Measurements from ENCODE around the gene ZNF41. TPM values are rescaled to one million over a fixed set of nuclear protein-coding genes. Genes with fewer than 3 reads are reported as not detected.

Gene ZNF41
- total and polyA plus RNA-seq, 2 of the 8 experiments (the other 6 are each of a cell fraction or from before 2014, with no cell fraction given), result 1.8 to 5.3 TPM

DNA sequence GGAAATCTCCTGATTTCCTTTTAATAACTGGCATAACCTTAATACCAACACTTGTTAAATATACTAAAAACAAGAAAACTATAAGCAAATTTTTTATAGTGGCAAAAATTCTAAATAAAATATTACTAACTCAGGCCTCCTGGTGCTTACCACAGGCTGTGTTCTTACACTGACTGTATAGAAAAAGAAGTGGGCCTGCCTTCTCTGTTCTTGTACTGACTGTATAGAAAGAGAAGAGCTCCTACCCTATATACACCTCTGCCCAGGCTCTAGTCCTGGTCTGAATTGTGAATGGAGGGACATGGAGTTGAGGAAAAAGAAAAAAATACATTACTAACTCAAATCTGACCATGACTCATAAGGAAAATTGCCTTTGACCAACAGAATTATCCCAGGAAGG is 7.5 kb downstream of the ZNF41 start:
- no peak overlapping the region for H3K9ac ChIP-seq (replicated peaks in 1 of 4; ENCODE audit: extremely low read depth in 1 of 4, low read depth in 3 of 4, low read length in 3 of 4)
- H3K14ac ChIP-seq (ENCODE audit: insufficient read length), result no peak overlapping the region
- H4K8ac ChIP-seq (ENCODE audit: extremely low read depth, insufficient read depth, low read length), result no peak overlapping the region
- H3K4me1 ChIP-seq (replicated peaks in 1 of 4; ENCODE audit: control insufficient read depth in 3 of 4, insufficient read depth in 4 of 4, low read length in 3 of 4), result no peaks in the 10 kb centered on the region
- no peak overlapping the region for H3K4me3 ChIP-seq (ENCODE audit: extremely low read depth in 1 of 4, insufficient read depth in 2 of 4, low read depth in 3 of 4, low read length in 4 of 4)
- H4K20me1 ChIP-seq (replicated peaks in 1 of 2; ENCODE audit: control insufficient read depth in 1 of 2, insufficient read depth in 2 of 2, low read length in 2 of 2), result no peaks in the 10 kb centered on the region
- POLR2A ChIA-PET (ENCODE audit: partially characterized antibody), result no interaction called here
- H3K27ac ChIP-seq (ENCODE audit: low read depth, low read length), result no peak overlapping the region
- no peak overlapping the region for H3K23ac ChIP-seq (ENCODE audit: insufficient read length)
- no peak overlapping the region for H4K91ac ChIP-seq (replicated peaks; ENCODE audit: insufficient read length, low read length)
- H3K4ac ChIP-seq (replicated peaks; ENCODE audit: insufficient read length, low read depth, low read length), result no peak overlapping the region
- no peak overlapping the region for H2BK5ac ChIP-seq (ENCODE audit: low read depth, low read length)
- no peak overlapping the region for H2BK12ac ChIP-seq (ENCODE audit: low read depth, low read length)
- no peak for DNase-seq (ENCODE audit: low read depth in 1 of 2, low spot score in 2 of 2)
- H3K56ac ChIP-seq (replicated peaks; ENCODE audit: insufficient read length, low read depth, low read length), result no peak overlapping the region
- no peaks in the 10 kb centered on the region for H3K9me3 ChIP-seq (ENCODE audit: insufficient read depth in 2 of 2, low read depth in 1 of 2, low read length in 1 of 2)
- no peaks in the 10 kb centered on the region; the same call in 1 of the 2 replicates for H3K79me1 ChIP-seq (ENCODE audit: low read depth, low read length)
- no peak overlapping the region for H2BK20ac ChIP-seq (ENCODE audit: low read length)
- H3K27me3 ChIP-seq (replicated peaks in 1 of 4; ENCODE audit: control insufficient read depth in 3 of 4, extremely low read depth in 1 of 4, insufficient read depth in 3 of 4, low read length in 3 of 4), result no peaks in the 10 kb centered on the region
- H3K18ac ChIP-seq (ENCODE audit: extremely low read depth, low read length), result no peak overlapping the region
- H3K23me2 ChIP-seq (ENCODE audit: low read depth, low read length), result no peaks in the 10 kb centered on the region
- 0 out of 4 replicates have a peak, but pooled peaks cover 0 to 3% of the 10 kb centered on the region in 2 experiments for H3K79me2 ChIP-seq (ENCODE audit: control insufficient read depth in 1 of 2, insufficient read depth in 2 of 2, low read length in 2 of 2)
- CTCF ChIA-PET (ENCODE audit: partially characterized antibody), result no interaction called here
- no peaks in the 10 kb centered on the region for H3K36me3 ChIP-seq (ENCODE audit: control insufficient read depth in 2 of 4, insufficient read depth in 4 of 4, low read length in 3 of 4)
- H2BK15ac ChIP-seq (ENCODE audit: low read length), result no peak overlapping the region
- H2AK5ac ChIP-seq (ENCODE audit: low read depth, low read length), result no peak overlapping the region
- H4K5ac ChIP-seq (ENCODE audit: insufficient read length, low read depth, low read length), result no peak overlapping the region
- no peak overlapping the region for H2AFZ ChIP-seq (ENCODE audit: low read length)
- no peak overlapping the region for H2BK120ac ChIP-seq (replicated peaks; ENCODE audit: low read depth, low read length)
- H3K4me2 ChIP-seq (ENCODE audit: insufficient read depth in 1 of 2, low read depth in 2 of 2, low read length in 2 of 2), result no peak overlapping the region
- FAIRE-seq, result no peak
- TF ChIP-seq BACH1 (IDR thresholded peaks at IDR 0.05; ENCODE audit: low read length), result no peak
- TF ChIP-seq, protein P1, sequence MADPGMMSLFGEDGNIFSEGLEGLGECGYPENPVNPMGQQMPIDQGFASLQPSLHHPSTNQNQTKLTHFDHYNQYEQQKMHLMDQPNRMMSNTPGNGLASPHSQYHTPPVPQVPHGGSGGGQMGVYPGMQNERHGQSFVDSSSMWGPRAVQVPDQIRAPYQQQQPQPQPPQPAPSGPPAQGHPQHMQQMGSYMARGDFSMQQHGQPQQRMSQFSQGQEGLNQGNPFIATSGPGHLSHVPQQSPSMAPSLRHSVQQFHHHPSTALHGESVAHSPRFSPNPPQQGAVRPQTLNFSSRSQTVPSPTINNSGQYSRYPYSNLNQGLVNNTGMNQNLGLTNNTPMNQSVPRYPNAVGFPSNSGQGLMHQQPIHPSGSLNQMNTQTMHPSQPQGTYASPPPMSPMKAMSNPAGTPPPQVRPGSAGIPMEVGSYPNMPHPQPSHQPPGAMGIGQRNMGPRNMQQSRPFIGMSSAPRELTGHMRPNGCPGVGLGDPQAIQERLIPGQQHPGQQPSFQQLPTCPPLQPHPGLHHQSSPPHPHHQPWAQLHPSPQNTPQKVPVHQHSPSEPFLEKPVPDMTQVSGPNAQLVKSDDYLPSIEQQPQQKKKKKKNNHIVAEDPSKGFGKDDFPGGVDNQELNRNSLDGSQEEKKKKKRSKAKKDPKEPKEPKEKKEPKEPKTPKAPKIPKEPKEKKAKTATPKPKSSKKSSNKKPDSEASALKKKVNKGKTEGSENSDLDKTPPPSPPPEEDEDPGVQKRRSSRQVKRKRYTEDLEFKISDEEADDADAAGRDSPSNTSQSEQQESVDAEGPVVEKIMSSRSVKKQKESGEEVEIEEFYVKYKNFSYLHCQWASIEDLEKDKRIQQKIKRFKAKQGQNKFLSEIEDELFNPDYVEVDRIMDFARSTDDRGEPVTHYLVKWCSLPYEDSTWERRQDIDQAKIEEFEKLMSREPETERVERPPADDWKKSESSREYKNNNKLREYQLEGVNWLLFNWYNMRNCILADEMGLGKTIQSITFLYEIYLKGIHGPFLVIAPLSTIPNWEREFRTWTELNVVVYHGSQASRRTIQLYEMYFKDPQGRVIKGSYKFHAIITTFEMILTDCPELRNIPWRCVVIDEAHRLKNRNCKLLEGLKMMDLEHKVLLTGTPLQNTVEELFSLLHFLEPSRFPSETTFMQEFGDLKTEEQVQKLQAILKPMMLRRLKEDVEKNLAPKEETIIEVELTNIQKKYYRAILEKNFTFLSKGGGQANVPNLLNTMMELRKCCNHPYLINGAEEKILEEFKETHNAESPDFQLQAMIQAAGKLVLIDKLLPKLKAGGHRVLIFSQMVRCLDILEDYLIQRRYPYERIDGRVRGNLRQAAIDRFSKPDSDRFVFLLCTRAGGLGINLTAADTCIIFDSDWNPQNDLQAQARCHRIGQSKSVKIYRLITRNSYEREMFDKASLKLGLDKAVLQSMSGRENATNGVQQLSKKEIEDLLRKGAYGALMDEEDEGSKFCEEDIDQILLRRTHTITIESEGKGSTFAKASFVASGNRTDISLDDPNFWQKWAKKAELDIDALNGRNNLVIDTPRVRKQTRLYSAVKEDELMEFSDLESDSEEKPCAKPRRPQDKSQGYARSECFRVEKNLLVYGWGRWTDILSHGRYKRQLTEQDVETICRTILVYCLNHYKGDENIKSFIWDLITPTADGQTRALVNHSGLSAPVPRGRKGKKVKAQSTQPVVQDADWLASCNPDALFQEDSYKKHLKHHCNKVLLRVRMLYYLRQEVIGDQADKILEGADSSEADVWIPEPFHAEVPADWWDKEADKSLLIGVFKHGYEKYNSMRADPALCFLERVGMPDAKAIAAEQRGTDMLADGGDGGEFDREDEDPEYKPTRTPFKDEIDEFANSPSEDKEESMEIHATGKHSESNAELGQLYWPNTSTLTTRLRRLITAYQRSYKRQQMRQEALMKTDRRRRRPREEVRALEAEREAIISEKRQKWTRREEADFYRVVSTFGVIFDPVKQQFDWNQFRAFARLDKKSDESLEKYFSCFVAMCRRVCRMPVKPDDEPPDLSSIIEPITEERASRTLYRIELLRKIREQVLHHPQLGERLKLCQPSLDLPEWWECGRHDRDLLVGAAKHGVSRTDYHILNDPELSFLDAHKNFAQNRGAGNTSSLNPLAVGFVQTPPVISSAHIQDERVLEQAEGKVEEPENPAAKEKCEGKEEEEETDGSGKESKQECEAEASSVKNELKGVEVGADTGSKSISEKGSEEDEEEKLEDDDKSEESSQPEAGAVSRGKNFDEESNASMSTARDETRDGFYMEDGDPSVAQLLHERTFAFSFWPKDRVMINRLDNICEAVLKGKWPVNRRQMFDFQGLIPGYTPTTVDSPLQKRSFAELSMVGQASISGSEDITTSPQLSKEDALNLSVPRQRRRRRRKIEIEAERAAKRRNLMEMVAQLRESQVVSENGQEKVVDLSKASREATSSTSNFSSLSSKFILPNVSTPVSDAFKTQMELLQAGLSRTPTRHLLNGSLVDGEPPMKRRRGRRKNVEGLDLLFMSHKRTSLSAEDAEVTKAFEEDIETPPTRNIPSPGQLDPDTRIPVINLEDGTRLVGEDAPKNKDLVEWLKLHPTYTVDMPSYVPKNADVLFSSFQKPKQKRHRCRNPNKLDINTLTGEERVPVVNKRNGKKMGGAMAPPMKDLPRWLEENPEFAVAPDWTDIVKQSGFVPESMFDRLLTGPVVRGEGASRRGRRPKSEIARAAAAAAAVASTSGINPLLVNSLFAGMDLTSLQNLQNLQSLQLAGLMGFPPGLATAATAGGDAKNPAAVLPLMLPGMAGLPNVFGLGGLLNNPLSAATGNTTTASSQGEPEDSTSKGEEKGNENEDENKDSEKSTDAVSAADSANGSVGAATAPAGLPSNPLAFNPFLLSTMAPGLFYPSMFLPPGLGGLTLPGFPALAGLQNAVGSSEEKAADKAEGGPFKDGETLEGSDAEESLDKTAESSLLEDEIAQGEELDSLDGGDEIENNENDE (IDR thresholded peaks at IDR 0.05; ENCODE audit: insufficient replicate concordance, low read length), result no peak

Measured in H1 (cell line).